K562 (cell line): Measurements from ENCODE around the gene CDCA5. TPM values are rescaled to one million over a fixed set of nuclear protein-coding genes. Genes with fewer than 3 reads are reported as not detected.

Source experiments
- AFF1 ChIP-seq, 2 experiments: fragments of 450-650 bp; IDR thresholded peaks; 2 replicates each; pipeline ENCODE4 v1.6.1; 2018; ENCODE audit warnings: mild to moderate bottlenecking in 2 of 2, low read depth in 1 of 2; ENCODE audit not compliant: partially characterized antibody in 2 of 2
- HDAC6 ChIP-seq: IDR thresholded peaks from 2 replicates; pipeline ENCODE4 v1.6.1; 2012; ENCODE audit warnings: low read depth, mild to moderate bottlenecking, control low read depth, inconsistent platforms, low read length, moderate library complexity
- HOMEZ ChIP-seq: fragments of 250-450 bp; sonication (Bioruptor Pico); IDR thresholded peaks from 2 replicates; pipeline ENCODE4 v1.4.0; 2020; ENCODE audit warnings: mild to moderate bottlenecking, moderate library complexity
- MAFK ChIP-seq: IDR thresholded peaks from 2 replicates; pipeline ENCODE4 v1.6.1; 2011; ENCODE audit warnings: low read length, improper control_type of control experiment
- MAZ ChIP-seq, 2 experiments: fragments of 450-650 bp in 1 of 2; sonication (generic) in 1 of 2; formaldehyde crosslinking; IDR thresholded peaks in 1 of 2; conservative IDR thresholded peaks in 1 of 2; 2 replicates each; pipeline versions ENCODE4 v1.4.0 to v1.5.0; 2020; ENCODE audit warnings: mild to moderate bottlenecking in 1 of 2, missing genetic modification reagents in 1 of 2
- MITF ChIP-seq: IDR thresholded peaks from 2 replicates; pipeline ENCODE4 v1.6.1; 2014; ENCODE audit warnings: antibody characterized with exemption
- PRDM10 ChIP-seq: fragments of 450-650 bp; IDR thresholded peaks from 2 replicates; pipeline ENCODE4 v1.6.1; 2018; ENCODE audit not compliant: partially characterized antibody
- PTTG1 ChIP-seq: fragments of 450-650 bp; IDR thresholded peaks from 2 replicates; pipeline ENCODE4 v1.6.1; 2016; ENCODE audit warnings: low read depth, mild to moderate bottlenecking, missing genetic modification characterization, missing compliant biosample characterization
- SAFB ChIP-seq: fragments of 200-400 bp; formaldehyde crosslinking; IDR thresholded peaks from 2 replicates; pipeline ENCODE4 v1.6.1; 2017; ENCODE audit warnings: low read depth, low read length, borderline replicate concordance
- THRA ChIP-seq: fragments of 450-650 bp; IDR thresholded peaks from 2 replicates; pipeline ENCODE4 v1.6.1; 2017; ENCODE audit warnings: mild to moderate bottlenecking, moderate library complexity
- ZEB2 ChIP-seq: fragments of 450-650 bp; IDR thresholded peaks from 2 replicates; pipeline ENCODE4 v1.6.1; 2016
- ZFP36 ChIP-seq: fragments of 150-350 bp; IDR thresholded peaks from 2 replicates; pipeline ENCODE4 v1.6.1; 2018; ENCODE audit warnings: low read length, low read depth; ENCODE audit not compliant: partially characterized antibody
- ZNF133 ChIP-seq: fragments of 250-450 bp; sonication (Bioruptor Pico); IDR thresholded peaks from 2 replicates; pipeline ENCODE4 v1.4.0; 2020; ENCODE audit warnings: mild to moderate bottlenecking
- ZNF586 ChIP-seq: fragments of 450-650 bp; formaldehyde crosslinking; conservative IDR thresholded peaks from 2 replicates; pipeline ENCODE4 v1.4.0; 2020; ENCODE audit warnings: mild to moderate bottlenecking, moderate library complexity
- ZNF778 ChIP-seq: fragments of 450-650 bp; formaldehyde crosslinking; IDR thresholded peaks from 2 replicates; pipeline ENCODE4 v1.4.0; 2020; ENCODE audit warnings: mild to moderate bottlenecking, moderate library complexity
- polyA plus RNA-seq, 8 experiments: library from polyadenylated mRNA; depleted of rRNA in 4 of 8; stranded (reverse) in 5 of 8; unstranded in 3 of 8; fragments of >200 nt; fragmentation: Nextera tagmentation in 2 of 8; fragmentation: Illumina TruSeq in 1 of 8; extraction: Ambion mirVana in 2 of 8; extraction: Trizol in 1 of 8; gene quantifications; 2 replicates each; pipeline versions ENCODE4 v1.2.1 to v1.2.3, GENCODE V29; 2011 to 2014; ENCODE audit warnings: inconsistent platforms in 1 of 8, missing spikeins in 1 of 8
- total RNA-seq, 7 experiments: library from RNA; depleted of rRNA in 6 of 7; stranded (reverse); fragments of >200 nt in 6 of 7; fragmentation: Illumina TruSeq in 2 of 7; extraction: Trizol in 2 of 7; gene quantifications; 2 replicates each; pipeline versions ENCODE4 v1.2.1 to v1.2.3, GENCODE V29; 2011 to 2021; ENCODE audit warnings: low replicate concordance in 1 of 7

CDCA5 gene
- total and polyA plus RNA-seq, 9 of the 15 experiments (the other 6 are each of a cell fraction or from before 2014, with no cell fraction given) = 18.9 to 94.3 (median 64.6) TPM

- TF ChIP-seq PRDM10 (peak; percentile 30), MAFK (no peak), MAZ (CRISPR knock-in tag; conservative IDR thresholded peaks at IDR 0.05 in 1 of 2, IDR thresholded peaks at IDR 0.05 in 1 of 2) (peak; percentile 72 to 89), ZNF778 (CRISPR knock-in tag) (no peak), AFF1 (IDR thresholded peaks at IDR 0.05; ENCODE audit: low read depth in 1 of 2, partially characterized antibody in 2 of 2) (no peak), ZNF133 (CRISPR knock-in tag) (0 out of 2 replicates have a peak, but pooled peaks have one; percentile 23), SAFB (no peak), HOMEZ (CRISPR knock-in tag) (no peak), HDAC6 (no peak), THRA (no peak), ZEB2 (no peak), PTTG1 (tag) (no peak), ZFP36 (no peak), ZNF586 (CRISPR knock-in tag) (no peak), MITF (no peak)
Observed at GRCh38 chr11:65083834-65084597, at the start of gene CDCA5, which contains the start of gene ZFPL1 (continued).
